H9 (cell line): ENCODE data around the gene EVL. TPM values are rescaled to one million over a fixed set of nuclear protein-coding genes. Genes with fewer than 3 reads are reported as not detected.

Experiments
- DNase-seq: peaks from one replicate; pipeline ENCODE4 v3.0.0-alpha.2; 2017
- H2AFZ ChIP-seq: one replicate; pipeline ENCODE4 v1.6.1; 2013; ENCODE audit warnings: mild to moderate bottlenecking, low read length, control low read depth, moderate library complexity
- H2AK5ac ChIP-seq: 2 replicates; pipeline ENCODE4 v1.6.1; 2013; ENCODE audit warnings: low read length, control low read depth, mixed read lengths; ENCODE audit not compliant: insufficient read length
- H2BK120ac ChIP-seq: one replicate; pipeline ENCODE4 v1.6.1; 2013; ENCODE audit warnings: low read depth, mild to moderate bottlenecking, low read length, control low read depth, inconsistent platforms; ENCODE audit not compliant: poor library complexity, severe bottlenecking
- H2BK12ac ChIP-seq: 2 replicates; pipeline ENCODE4 v1.6.1; 2013; ENCODE audit warnings: low read length, control low read depth, mixed read lengths, low read depth; ENCODE audit not compliant: insufficient read length
- H2BK15ac ChIP-seq: 2 replicates; pipeline ENCODE4 v1.6.1; 2013; ENCODE audit warnings: low read depth, low read length, control low read depth
- H2BK20ac ChIP-seq: one replicate; pipeline ENCODE4 v1.6.1; 2013; ENCODE audit warnings: low read depth, mild to moderate bottlenecking, low read length, control low read depth, inconsistent platforms; ENCODE audit not compliant: poor library complexity, severe bottlenecking
- H2BK5ac ChIP-seq: 2 replicates; pipeline ENCODE4 v1.6.1; 2013; ENCODE audit warnings: low read length, control low read depth, mixed read lengths; ENCODE audit not compliant: insufficient read length
- H3K14ac ChIP-seq: 2 replicates; pipeline ENCODE4 v1.6.1; 2013; ENCODE audit warnings: low read length, control low read depth; ENCODE audit not compliant: insufficient read depth
- H3K18ac ChIP-seq: 2 replicates; pipeline ENCODE4 v1.6.1; 2013; ENCODE audit warnings: low read depth, mild to moderate bottlenecking, mixed read lengths, low read length, control low read depth; ENCODE audit not compliant: insufficient read length
- H3K23ac ChIP-seq: 2 replicates; pipeline ENCODE4 v1.6.1; 2013; ENCODE audit warnings: low read length, control low read depth, mixed read lengths, low read depth; ENCODE audit not compliant: insufficient read length
- H3K23me2 ChIP-seq: 2 replicates; pipeline ENCODE4 v1.6.1; 2013; ENCODE audit warnings: low read depth, mild to moderate bottlenecking, mixed read lengths, low read length, control low read depth; ENCODE audit not compliant: insufficient read length, poor library complexity, severe bottlenecking
- H3K27ac ChIP-seq: 2 replicates; pipeline ENCODE4 v1.5.1; 2013; ENCODE audit warnings: low read length, control low read depth, mixed read lengths, low read depth; ENCODE audit not compliant: insufficient read length
- H3K27me3 ChIP-seq: 2 replicates; pipeline ENCODE4 v1.6.1; 2013; ENCODE audit warnings: low read length, control low read depth, inconsistent platforms; ENCODE audit not compliant: insufficient read depth
- H3K4ac ChIP-seq: 2 replicates; pipeline ENCODE4 v1.6.1; 2013; ENCODE audit warnings: low read depth, mild to moderate bottlenecking, control low read depth, inconsistent platforms, low read length, moderate library complexity
- H3K4me1 ChIP-seq: 2 replicates; pipeline ENCODE4 v1.6.1; 2013; ENCODE audit warnings: low read length, control low read depth, inconsistent platforms; ENCODE audit not compliant: insufficient read depth
- H3K4me2 ChIP-seq: 2 replicates; pipeline ENCODE4 v1.6.1; 2013; ENCODE audit warnings: low read length, control low read depth, mixed read lengths; ENCODE audit not compliant: insufficient read length, insufficient read depth
- H3K56ac ChIP-seq: 2 replicates; pipeline ENCODE4 v1.6.1; 2013; ENCODE audit warnings: low read depth, mild to moderate bottlenecking, mixed read lengths, low read length, control low read depth; ENCODE audit not compliant: insufficient read length
- H3K79me1 ChIP-seq: 2 replicates; pipeline ENCODE4 v1.6.1; 2013; ENCODE audit warnings: low read depth, mild to moderate bottlenecking, moderate library complexity, low read length, control low read depth, inconsistent platforms; ENCODE audit not compliant: insufficient read depth, poor library complexity, severe bottlenecking
- H3K79me2 ChIP-seq: 2 replicates; pipeline ENCODE4 v1.6.1; 2013; ENCODE audit warnings: low read length, control low read depth, inconsistent platforms; ENCODE audit not compliant: insufficient read depth
- H3K9ac ChIP-seq: 2 replicates; pipeline ENCODE4 v1.6.1; 2013; ENCODE audit warnings: low read length, control low read depth, mixed read lengths; ENCODE audit not compliant: insufficient read length; ENCODE audit errors: extremely low read depth
- H3K9me3 ChIP-seq: one replicate; pipeline ENCODE4 v1.6.1; 2013; ENCODE audit warnings: low read depth, low read length, inconsistent platforms; ENCODE audit not compliant: control insufficient read depth
- H3T11ph ChIP-seq: one replicate; pipeline ENCODE4 v1.6.1; 2013; ENCODE audit warnings: mild to moderate bottlenecking, low read length, control low read depth, inconsistent platforms
- H4K20me1 ChIP-seq: one replicate; pipeline ENCODE4 v1.6.1; 2013; ENCODE audit not compliant: control insufficient read depth, insufficient read length, insufficient read depth
- H4K5ac ChIP-seq: 2 replicates; pipeline ENCODE4 v1.6.1; 2013; ENCODE audit warnings: low read depth, mild to moderate bottlenecking, mixed read lengths, low read length, control low read depth; ENCODE audit not compliant: insufficient read length
- H4K8ac ChIP-seq: replicated peaks from 2 replicates; pipeline ENCODE4 v1.6.1; 2013; ENCODE audit warnings: low read length, control low read depth, mixed read lengths, low read depth; ENCODE audit not compliant: insufficient read length
- H4K91ac ChIP-seq: 2 replicates; pipeline ENCODE4 v1.6.1; 2013; ENCODE audit warnings: low read depth, mild to moderate bottlenecking, moderate library complexity, mixed read lengths, low read length, control low read depth; ENCODE audit not compliant: insufficient read length
- H3K27ac Mint-ChIP-seq, 3 experiments: 2 replicates in 2 of 3; 3 replicates in 1 of 3; pipeline ENCODE4 v1.8.0; 2020 to 2021; ENCODE audit warnings: mixed read lengths in 3 of 3, mild to moderate bottlenecking in 1 of 3, moderate library complexity in 1 of 3
- H3K27me3 Mint-ChIP-seq: 2 replicates; pipeline ENCODE4 v1.8.0; 2021; ENCODE audit warnings: low read depth, mild to moderate bottlenecking, moderate library complexity, mixed read lengths
- H3K36me3 Mint-ChIP-seq, 3 experiments: 2 replicates in 2 of 3; 3 replicates in 1 of 3; pipeline ENCODE4 v1.8.0; 2020 to 2021; ENCODE audit warnings: low read depth in 3 of 3, mixed read lengths in 3 of 3; ENCODE audit not compliant: insufficient read depth in 1 of 3
- H3K4me1 Mint-ChIP-seq, 2 experiments: 2 replicates each; pipeline ENCODE4 v1.8.0; 2020; ENCODE audit warnings: mixed read lengths in 2 of 2
- H3K4me3 Mint-ChIP-seq, 2 experiments: 2 replicates in 1 of 2; 3 replicates in 1 of 2; pipeline ENCODE4 v1.8.0; 2020 to 2021; ENCODE audit warnings: mild to moderate bottlenecking in 2 of 2, mixed read lengths in 2 of 2, moderate library complexity in 1 of 2
- H3K9me3 Mint-ChIP-seq, 2 experiments: 2 replicates in 1 of 2; 3 replicates in 1 of 2; pipeline ENCODE4 v1.8.0; 2020; ENCODE audit warnings: mild to moderate bottlenecking in 2 of 2, mixed read lengths in 2 of 2, moderate library complexity in 1 of 2
- CTCF ChIP-seq: fragments of 200-600 bp; sonication (generic); conservative IDR thresholded peaks from 3 replicates; pipeline ENCODE4 v1.8.0; 2021; ENCODE audit warnings: antibody characterized with exemption, mild to moderate bottlenecking
- WGBS: extraction: QIAGEN DNeasy Blood & Tissue Kit; methylation state at CpG from one replicate; pipeline ENCODE4 v1.1.7; 2013; ENCODE audit warnings: missing lambda C conversion rate, low lambda C conversion rate, mixed read lengths; ENCODE audit not compliant: insufficient read length; ENCODE audit errors: extremely low coverage; 5-methylcytosine and 5-hydroxymethylcytosine counted together
- total RNA-seq: library from RNA; stranded (reverse); gene quantifications from 2 replicates; pipeline ENCODE4 v1.2.1, GENCODE V29; 2021

The EVL gene
- total RNA-seq, 1 experiment from 2014 or later: 53.2 TPM

GRCh38 chr14:100143523-100143922 lies 78.3 kb downstream of the EVL start:
- peaks cover 10 to 16% of the 10 kb centered on the region in 2 experiments for H3K4me1 Mint-ChIP-seq
- H3K4ac ChIP-seq: no peak overlapping the region
- H3K4me1 ChIP-seq: peaks cover 2% of the 10 kb centered on the region; the same call in 1 of the 2 replicates
- H3K9ac ChIP-seq: no peak overlapping the region
- H2BK20ac ChIP-seq: no peak overlapping the region
- H3K27ac ChIP-seq: no peak overlapping the region
- H2AFZ ChIP-seq: no peak overlapping the region
- H2AK5ac ChIP-seq: no peak overlapping the region
- DNase-seq: no peak
- H3K4me2 ChIP-seq: no peak overlapping the region
- no peak overlapping the region for H2BK12ac ChIP-seq
- H3K18ac ChIP-seq: no peak overlapping the region
- no peak overlapping the region for H2BK120ac ChIP-seq
- H3K79me1 ChIP-seq: no peaks in the 10 kb centered on the region
- H3K14ac ChIP-seq: no peak overlapping the region
- no peak overlapping the region for H3T11ph ChIP-seq
- H4K8ac ChIP-seq: no peak overlapping the region
- no peak overlapping the region for H4K91ac ChIP-seq
- no peaks in the 10 kb centered on the region for H3K9me3 Mint-ChIP-seq
- H3K36me3 Mint-ChIP-seq: peaks cover 0 to 5% (median 3%) of the 10 kb centered on the region in 3 experiments; a peak in 3 of 7 replicates
- H3K27me3 ChIP-seq: no peaks in the 10 kb centered on the region
- no peak overlapping the region for H3K23ac ChIP-seq
- no peak overlapping the region for H2BK15ac ChIP-seq
- no peaks in the 10 kb centered on the region for H3K27me3 Mint-ChIP-seq
- no peak overlapping the region for H2BK5ac ChIP-seq
- H4K20me1 ChIP-seq: no peaks in the 10 kb centered on the region
- no peaks in the 10 kb centered on the region for H3K9me3 ChIP-seq
- no peak overlapping the region for H4K5ac ChIP-seq
- no CpG with 5 or more reads among the region's 18 CpGs for WGBS
- H3K23me2 ChIP-seq: no peaks in the 10 kb centered on the region
- H3K4me3 Mint-ChIP-seq: no peak overlapping the region
- no peak for TF ChIP-seq CTCF
- H3K27ac Mint-ChIP-seq: no peak overlapping the region
- H3K79me2 ChIP-seq: no peaks in the 10 kb centered on the region
- H3K56ac ChIP-seq: no peak overlapping the region
